ENCODE measurements around the gene COLEC11.
A peak's percentile ranks its signal among the peaks of the same experiment; 100 is the strongest.

COLEC11 gene

GRCh38 chr2:3585261-3586109, 9.4 kb upstream of the COLEC11 start:
- DNase-seq = peak; percentile 52

DNA sequence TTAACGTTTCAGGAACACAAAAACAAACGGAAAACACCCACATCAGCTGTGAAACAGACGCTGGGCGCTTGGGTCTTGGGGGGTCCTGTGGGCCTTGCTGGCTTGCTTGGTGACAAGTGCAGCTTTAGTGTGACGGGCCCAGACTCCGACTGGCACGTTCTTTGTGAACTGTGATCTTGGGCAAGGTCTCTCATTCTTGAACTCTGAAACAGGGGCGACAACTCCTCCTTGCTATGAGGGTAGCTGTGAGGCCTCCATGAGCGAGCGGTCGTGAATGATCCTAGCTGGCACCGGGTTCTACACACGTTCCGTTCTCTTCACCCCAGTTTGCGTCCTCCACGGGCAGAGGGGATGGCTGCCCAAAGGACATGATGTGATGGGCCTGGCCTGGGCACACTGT, 8.7 kb upstream of the COLEC11 start:
- no peak for DNase-seq

DNA sequence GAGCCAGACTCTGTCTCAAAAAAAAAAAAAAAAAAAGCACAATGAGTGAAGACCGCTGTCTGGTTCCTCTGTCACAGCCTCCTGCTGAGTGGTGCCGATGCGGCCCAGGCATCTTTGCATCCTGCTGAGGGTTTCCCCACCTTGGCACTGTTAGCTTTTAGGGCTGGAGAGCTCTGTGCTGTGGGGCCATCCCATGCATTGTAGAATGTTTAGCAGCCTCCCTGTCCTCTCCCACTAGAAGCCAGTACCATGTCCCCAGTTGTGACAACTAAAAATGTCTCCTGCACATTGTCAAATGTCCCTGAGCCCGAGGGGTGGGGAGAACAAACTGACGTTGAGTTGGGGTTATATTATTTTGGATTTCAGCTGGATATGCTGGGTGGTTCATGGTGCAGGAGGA, 7.9 kb upstream of the COLEC11 start:
- no peak for DNase-seq

- no peak for DNase-seq
Observed at GRCh38 chr2:3587432-3587831, 7.5 kb upstream of the COLEC11 start.

DNA sequence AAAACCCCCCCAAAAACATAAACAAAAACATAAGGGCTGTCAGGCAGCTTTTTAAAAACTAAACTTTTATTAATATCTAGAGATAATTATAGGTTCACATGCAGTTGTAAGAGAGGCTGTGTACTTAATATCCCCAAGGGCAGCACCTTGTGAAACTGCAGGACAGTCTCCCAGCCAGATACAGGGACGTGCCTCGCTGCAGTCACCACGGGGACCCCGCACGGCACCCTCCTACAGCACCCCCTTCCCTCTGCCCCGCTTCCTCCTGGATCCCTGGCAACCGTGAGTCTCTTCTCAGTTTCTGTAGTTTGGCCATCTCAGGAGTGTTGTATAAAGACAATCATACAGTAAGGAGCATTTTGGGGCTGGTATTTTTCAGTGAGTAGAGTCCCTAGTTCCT, 6.8 kb upstream of the COLEC11 start:
- DNase-seq = no peak

GRCh38 chr2:3589086-3589485, 5.8 kb upstream of the COLEC11 start:
- DNase-seq = no peak

DNA sequence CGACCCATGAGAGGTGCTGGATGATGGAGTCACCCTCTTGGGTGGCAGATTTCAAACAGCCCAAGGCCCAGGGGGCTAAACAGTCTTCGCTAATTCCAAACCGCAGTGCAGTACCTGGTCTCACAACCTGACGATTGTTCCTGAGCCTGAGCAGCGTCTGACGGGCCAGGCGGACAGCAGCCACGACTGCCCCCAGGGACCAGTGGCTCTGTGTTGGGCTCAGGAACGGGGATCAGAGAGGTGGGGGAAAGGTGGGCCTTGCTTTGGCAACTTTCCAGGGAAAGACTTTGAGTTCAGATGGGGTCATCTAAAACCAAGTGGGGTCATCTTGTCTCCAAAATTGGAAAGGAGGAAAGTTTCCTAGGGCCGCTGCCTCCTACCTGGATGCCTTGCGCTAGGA, 492 bp downstream of the COLEC11 start:
- DNase-seq = no peak

DNA sequence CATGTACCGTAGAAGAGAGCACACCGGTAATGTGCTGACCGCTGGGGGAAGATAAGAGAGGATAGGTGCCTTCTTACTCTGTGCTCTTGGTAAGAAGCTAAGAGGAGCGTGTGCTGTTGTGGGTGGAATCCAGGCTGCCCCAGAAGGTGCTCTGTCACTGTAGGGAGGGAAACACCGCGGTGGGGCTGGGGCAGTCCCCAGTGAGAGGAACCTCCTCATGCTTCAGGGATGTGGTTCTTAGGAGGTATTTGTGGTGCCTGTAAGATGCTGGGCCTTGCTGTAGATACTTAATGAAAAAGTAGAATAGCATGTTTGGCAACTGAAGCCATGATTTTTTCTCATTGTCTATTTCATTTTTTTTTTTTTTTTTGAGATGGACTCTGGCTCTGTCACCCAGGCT, 1.1 kb downstream of the COLEC11 start:
- no peak for DNase-seq

- no peak for DNase-seq
Observed at GRCh38 chr2:3596901-3597417, 2.0 kb downstream of the COLEC11 start.

GRCh38 chr2:3597567-3597966, 2.7 kb downstream of the COLEC11 start:
- no peak for DNase-seq

DNA sequence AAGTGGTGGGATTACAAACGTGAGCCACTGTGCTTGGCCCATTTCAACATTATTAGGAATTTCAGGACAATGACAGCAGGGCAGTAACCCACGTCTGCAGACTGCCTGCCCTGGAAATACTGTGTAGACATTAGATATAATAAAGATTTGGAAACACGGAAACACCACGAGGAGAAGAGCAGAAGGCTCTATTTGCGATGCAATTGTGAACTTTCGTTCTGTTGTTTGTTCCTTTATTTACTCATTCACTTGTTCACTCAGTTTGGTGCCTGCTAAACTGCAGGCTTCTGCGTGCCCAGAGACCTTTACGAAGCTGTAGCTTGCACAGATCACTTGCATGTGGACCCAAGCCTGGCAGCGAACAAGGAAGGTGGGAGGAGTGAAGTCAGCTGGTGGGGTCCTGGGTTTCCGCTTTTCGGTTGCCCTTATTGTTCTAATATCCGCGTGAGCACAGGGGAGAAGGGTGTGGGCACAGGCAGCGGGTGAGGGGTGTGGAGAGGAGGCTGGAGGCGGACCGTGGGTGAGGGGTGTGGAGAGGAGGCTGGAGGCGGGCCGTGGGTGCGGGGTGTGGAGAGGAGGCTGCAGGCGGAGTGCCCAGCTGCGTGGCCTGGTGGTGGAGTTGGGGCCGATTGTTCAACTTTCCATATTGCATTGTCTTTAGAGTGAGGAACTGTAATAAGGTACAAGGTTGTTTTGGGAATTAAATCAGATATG, 3.4 kb downstream of the COLEC11 start:
- DNase-seq = no peak

- no peak for DNase-seq
Observed at GRCh38 chr2:3598912-3599854, 4.3 kb downstream of the COLEC11 start.

- DNase-seq = no peak
Observed at GRCh38 chr2:3600256-3600855, 5.4 kb downstream of the COLEC11 start.

DNA sequence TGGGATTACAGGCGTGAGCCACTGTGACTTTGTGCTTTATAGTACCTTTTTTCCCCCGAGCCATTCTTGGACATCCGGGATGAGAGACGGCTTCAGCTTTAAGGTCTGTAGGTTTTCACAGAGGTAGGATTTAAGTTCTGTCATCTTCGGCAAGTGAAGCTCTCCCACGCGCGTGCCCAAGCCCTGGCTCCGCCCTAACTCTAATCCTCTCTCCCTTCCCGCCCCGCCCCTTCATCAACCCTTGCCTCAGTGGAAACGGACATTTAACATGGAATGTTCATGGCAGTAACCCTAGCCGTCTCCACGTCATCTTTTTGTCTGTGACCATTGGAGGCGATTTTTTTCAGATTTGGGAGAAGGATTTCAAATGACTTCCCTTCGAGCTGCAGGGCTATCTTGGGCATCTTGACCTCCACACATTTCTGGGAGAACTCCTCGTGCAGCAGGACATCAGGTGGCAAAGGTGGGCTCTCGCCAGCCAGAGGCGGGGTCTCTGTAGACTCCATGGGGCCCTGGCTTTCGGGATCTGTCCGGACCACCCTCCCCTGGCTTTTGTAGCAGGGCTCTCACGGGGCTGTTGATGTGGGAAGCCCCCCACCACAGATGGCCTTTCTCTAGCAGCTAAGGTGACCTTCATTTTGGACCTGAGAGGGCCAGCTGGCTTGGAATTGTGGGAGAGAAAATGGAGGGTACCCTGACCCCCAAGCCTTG, 6.8 kb downstream of the COLEC11 start:
- no peak for DNase-seq

GRCh38 chr2:3602553-3603339, 7.8 kb downstream of the COLEC11 start:
- no peak for DNase-seq

- DNase-seq = no peak
Observed at GRCh38 chr2:3603536-3604206, 8.8 kb downstream of the COLEC11 start.

DNA sequence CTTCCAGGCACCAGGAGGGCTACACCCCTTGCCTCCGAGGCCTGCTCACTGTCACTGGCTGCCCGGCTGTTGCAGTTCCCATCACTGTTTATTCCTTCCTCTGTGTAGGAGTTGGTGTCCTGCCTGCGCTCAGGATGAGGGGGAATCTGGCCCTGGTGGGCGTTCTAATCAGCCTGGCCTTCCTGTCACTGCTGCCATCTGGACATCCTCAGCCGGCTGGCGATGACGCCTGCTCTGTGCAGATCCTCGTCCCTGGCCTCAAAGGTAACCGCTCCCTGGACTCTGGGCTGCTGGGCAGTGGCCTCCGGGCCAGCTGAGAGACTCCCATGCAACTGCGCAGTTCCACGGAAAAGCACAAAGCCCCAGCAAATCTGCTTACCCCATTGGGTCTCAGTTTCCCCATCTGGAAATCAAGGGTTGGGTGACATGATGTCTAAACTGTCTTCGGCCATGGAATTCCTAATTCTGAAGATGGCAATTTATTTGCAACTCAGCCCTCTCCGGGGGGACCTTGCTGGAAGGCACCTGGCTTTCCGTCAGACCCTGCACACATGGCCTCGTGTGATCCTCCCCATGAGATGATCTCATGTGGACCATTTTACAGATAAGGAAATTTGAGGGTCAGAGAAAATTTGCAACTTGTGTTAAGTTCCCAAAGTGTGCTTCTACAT, 9.4 kb downstream of the COLEC11 start:
- no peak for DNase-seq

DNA sequence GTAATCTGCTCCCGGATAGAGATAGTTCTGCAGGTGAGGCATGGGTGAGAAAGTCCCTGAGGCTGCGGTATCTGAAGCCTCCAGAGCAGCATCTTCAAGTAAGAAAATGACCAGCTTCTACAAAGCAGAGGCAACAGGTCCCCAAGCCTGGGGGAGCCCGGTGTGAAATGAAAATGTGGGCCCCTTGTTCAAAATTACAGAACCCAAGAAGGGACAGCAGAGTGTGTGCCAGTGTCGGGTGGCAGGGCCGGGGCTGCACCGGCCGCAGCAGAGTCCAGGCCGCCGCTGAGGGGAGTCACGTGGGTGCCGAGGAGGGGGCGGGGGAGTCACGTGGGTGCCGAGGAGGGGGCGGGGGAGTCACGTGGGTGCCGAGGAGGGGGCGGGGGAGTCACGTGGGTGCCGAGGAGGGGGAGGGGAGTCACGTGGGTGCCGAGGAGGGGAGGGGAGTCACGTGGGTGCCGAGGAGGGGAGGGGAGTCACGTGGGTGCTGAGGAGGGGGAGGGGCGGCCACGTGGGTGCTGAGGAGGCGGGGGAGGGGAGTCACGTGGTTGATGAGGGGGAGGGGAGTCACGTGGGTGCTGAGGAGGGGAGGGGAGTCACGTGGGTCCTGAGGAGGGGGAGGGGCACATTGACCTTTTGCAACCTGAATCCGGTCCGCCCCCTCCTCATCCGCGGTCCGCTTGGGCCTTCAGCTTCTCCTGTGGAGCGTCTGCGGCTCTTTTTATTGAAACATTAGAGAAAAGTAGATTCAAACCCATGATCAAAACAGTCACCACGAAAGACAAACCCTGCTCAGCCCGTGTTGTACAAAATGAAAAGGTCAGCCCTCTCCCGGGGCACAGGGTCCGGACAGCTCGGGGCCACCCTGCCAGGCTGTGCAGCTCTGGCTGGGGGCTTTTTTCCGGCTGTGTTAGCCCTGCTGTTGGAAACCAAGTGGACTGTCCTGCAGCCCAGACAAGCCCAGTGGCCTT, 10.4 kb downstream of the COLEC11 start:
- no peak for DNase-seq
